ENCODE data around the gene CEP20.

GRCh38 chr16:15819046-15819445 is 69.4 kb downstream of the CEP20 start:
- no peak for TF ChIP-seq ZNF24 (IDR thresholded peaks at IDR 0.05)
- TF ChIP-seq POLR2A (IDR thresholded peaks at IDR 0.05; ENCODE audit: low read depth, low read length), result no peak
